ENCODE results near the gene ATF5.
"Not testable (repeated sequence)": the region's sequence is repeated elsewhere in the genome, so short reads cannot be mapped to it uniquely, and the experiment has no call there.

The ATF5 gene

GRCh38 chr19:49923055-49924003 is 5.7 kb upstream of the ATF5 start:
- no peak for DNase-seq

- DNase-seq = no peak
Observed at GRCh38 chr19:49924004-49924880, 4.8 kb upstream of the ATF5 start.

- not testable (repeated sequence) for DNase-seq
Observed at GRCh38 chr19:49924881-49925210, 4.2 kb upstream of the ATF5 start.

GRCh38 chr19:49925486-49925885 is 3.5 kb upstream of the ATF5 start:
- DNase-seq = no peak

GRCh38 chr19:49926515-49926914 is 2.5 kb upstream of the ATF5 start:
- no peak for DNase-seq

GRCh38 chr19:49927526-49928264 is 1.3 kb upstream of the ATF5 start:
- DNase-seq = no peak

GRCh38 chr19:49929611-49930482 is 842 bp downstream of the ATF5 start:
- peak; percentile 92 to 99 (median 99) for DNase-seq

GRCh38 chr19:49930483-49931011 is 1.5 kb downstream of the ATF5 start:
- peak in 2 of 3 experiments; percentile 70 to 89 for DNase-seq

GRCh38 chr19:49931293-49932040 is 2.5 kb downstream of the ATF5 start:
- DNase-seq = no peak

GRCh38 chr19:49932041-49932451 is 3.0 kb downstream of the ATF5 start:
- DNase-seq = no peak

- DNase-seq = no peak
Observed at GRCh38 chr19:49932731-49933131, 3.7 kb downstream of the ATF5 start.

- DNase-seq = no peak
Observed at GRCh38 chr19:49933643-49934042, 4.6 kb downstream of the ATF5 start.

GRCh38 chr19:49936549-49936948 is 7.5 kb downstream of the ATF5 start:
- DNase-seq = no peak

- peak; percentile 60 to 80 (median 78) for DNase-seq
Observed at GRCh38 chr19:49937750-49938381, 8.9 kb downstream of the ATF5 start.

- DNase-seq = no peak
Observed at GRCh38 chr19:49938662-49939061, 9.7 kb downstream of the ATF5 start.

- no peak for DNase-seq
Observed at GRCh38 chr19:49939721-49940481, 10.9 kb downstream of the ATF5 start.

GRCh38 chr19:49940482-49940791 is 11.4 kb downstream of the ATF5 start:
- no peak for DNase-seq

GRCh38 chr19:49944567-49944966 is 15.6 kb downstream of the ATF5 start:
- DNase-seq = not testable (repeated sequence)

- DNase-seq = no peak
Observed at GRCh38 chr19:49946415-49946814, 17.4 kb downstream of the ATF5 start.
